K562 (cell line): ENCODE results near the gene CPSF2. TPM values are rescaled to one million over a fixed set of nuclear protein-coding genes. Genes with fewer than 3 reads are reported as not detected.

Experiments
- ADNP ChIP-seq: fragments of 200-800 bp; sonication (Bioruptor generic); IDR thresholded peaks from 2 replicates; pipeline ENCODE4 v1.6.1; 2016; ENCODE audit warnings: missing genetic modification characterization, missing compliant biosample characterization
- CHCHD3 ChIP-seq: fragments of 250-450 bp; sonication (Bioruptor Pico); IDR thresholded peaks from 2 replicates; pipeline ENCODE4 v2.1.2; 2022; ENCODE audit warnings: mild to moderate bottlenecking
- CTCFL ChIP-seq: IDR thresholded peaks from 2 replicates; pipeline ENCODE4 v1.6.1; 2011; ENCODE audit warnings: borderline replicate concordance, low read depth, mild to moderate bottlenecking, moderate library complexity, low read length; ENCODE audit not compliant: insufficient read depth, poor library complexity, severe bottlenecking
- FOXJ3 ChIP-seq: sonication (generic); formaldehyde crosslinking; IDR thresholded peaks from 2 replicates; pipeline ENCODE4 v1.4.0; 2020; ENCODE audit warnings: mild to moderate bottlenecking, missing genetic modification reagents
- KLF13 ChIP-seq: fragments of 450-650 bp; IDR thresholded peaks from 2 replicates; pipeline ENCODE4 v1.6.1; 2016; ENCODE audit warnings: missing genetic modification characterization, low read depth, mild to moderate bottlenecking, missing compliant biosample characterization, moderate library complexity, borderline replicate concordance
- MEIS2 ChIP-seq: fragments of 450-650 bp; IDR thresholded peaks from 2 replicates; pipeline ENCODE4 v1.6.1; 2014; ENCODE audit warnings: mild to moderate bottlenecking; ENCODE audit not compliant: partially characterized antibody
- NEUROD1 ChIP-seq: fragments of 150-350 bp; IDR thresholded peaks from 2 replicates; pipeline ENCODE4 v1.6.1; 2014; ENCODE audit warnings: borderline replicate concordance, low read length, low read depth; ENCODE audit not compliant: partially characterized antibody
- SMARCA4 ChIP-seq: fragments of 450-650 bp; IDR thresholded peaks from 2 replicates; pipeline ENCODE4 v1.6.1; 2016
- SMC3 ChIP-seq: conservative IDR thresholded peaks from 2 replicates; pipeline ENCODE4 v1.6.1; 2011; ENCODE audit warnings: low read depth, low read length, improper control_type of control experiment; ENCODE audit not compliant: insufficient read depth
- SNAPC5 ChIP-seq: fragments of 250-450 bp; sonication (Bioruptor Pico); IDR thresholded peaks from 2 replicates; pipeline ENCODE4 v1.8.0; 2021; ENCODE audit warnings: moderate library complexity, mild to moderate bottlenecking, inconsistent platforms
- USF2 ChIP-seq: sonication (generic); formaldehyde crosslinking; IDR thresholded peaks from 2 replicates; pipeline ENCODE4 v1.5.0; 2020; ENCODE audit warnings: missing genetic modification reagents
- ZNF12 ChIP-seq: sonication (generic); formaldehyde crosslinking; IDR thresholded peaks from 2 replicates; pipeline ENCODE4 v1.4.0; 2020; ENCODE audit warnings: mild to moderate bottlenecking, missing genetic modification reagents
- ZNF407 ChIP-seq: fragments of 450-650 bp; IDR thresholded peaks from 2 replicates; pipeline ENCODE4 v1.6.1; 2016; ENCODE audit warnings: low read depth
- ZNF583 ChIP-seq: fragments of 250-450 bp; sonication (Bioruptor Pico); IDR thresholded peaks from 2 replicates; pipeline ENCODE4 v1.4.0; 2020
- ZNF699 ChIP-seq: fragments of 250-450 bp; sonication (Bioruptor Pico); IDR thresholded peaks from 2 replicates; pipeline ENCODE4 v1.8.0; 2021; ENCODE audit warnings: mild to moderate bottlenecking, moderate library complexity; ENCODE audit not compliant: insufficient replicate concordance
- polyA plus RNA-seq, 8 experiments: library from polyadenylated mRNA; depleted of rRNA in 4 of 8; stranded (reverse) in 5 of 8; unstranded in 3 of 8; fragments of >200 nt; fragmentation: Nextera tagmentation in 2 of 8; fragmentation: Illumina TruSeq in 1 of 8; extraction: Ambion mirVana in 2 of 8; extraction: Trizol in 1 of 8; gene quantifications; 2 replicates each; pipeline versions ENCODE4 v1.2.1 to v1.2.3, GENCODE V29; 2011 to 2014; ENCODE audit warnings: inconsistent platforms in 1 of 8, missing spikeins in 1 of 8
- total RNA-seq, 7 experiments: library from RNA; depleted of rRNA in 6 of 7; stranded (reverse); fragments of >200 nt in 6 of 7; fragmentation: Illumina TruSeq in 2 of 7; extraction: Trizol in 2 of 7; gene quantifications; 2 replicates each; pipeline versions ENCODE4 v1.2.1 to v1.2.3, GENCODE V29; 2011 to 2021; ENCODE audit warnings: low replicate concordance in 1 of 7

The CPSF2 gene
- total and polyA plus RNA-seq, 9 of the 15 experiments (the other 6 are each of a cell fraction or from before 2014, with no cell fraction given), result 20.8 to 71.3 (median 49.0) TPM

DNA sequence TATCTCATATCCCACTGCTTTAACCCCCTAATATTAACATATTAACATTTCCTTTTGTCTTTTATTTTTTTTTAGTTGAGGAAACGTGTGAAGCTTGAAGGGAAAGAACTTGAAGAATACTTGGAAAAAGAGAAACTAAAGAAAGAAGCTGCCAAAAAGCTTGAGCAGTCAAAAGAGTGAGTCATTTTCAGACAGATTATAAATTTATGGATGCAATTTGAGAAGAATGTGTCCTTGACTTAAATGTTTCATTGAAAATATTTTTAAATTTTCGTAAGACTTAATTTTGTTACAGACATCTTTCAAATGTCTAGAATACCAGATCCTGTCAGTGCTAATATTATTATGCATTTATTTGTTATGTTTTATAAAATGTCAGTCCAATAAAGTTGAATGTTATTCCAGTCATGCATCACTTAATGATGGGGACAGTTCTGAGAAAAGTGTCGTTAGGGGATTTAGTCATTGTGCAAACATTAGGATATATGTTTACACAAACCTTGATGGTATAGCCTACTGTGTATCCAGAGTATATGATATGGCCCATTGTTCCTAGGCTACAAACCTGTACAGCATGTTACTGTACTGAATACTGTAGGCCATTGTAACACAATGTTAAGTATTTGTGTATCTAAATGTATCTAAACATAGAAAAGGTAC lies 32.6 kb downstream of the CPSF2 start (continued):
- no peak for TF ChIP-seq ZNF407
- 0 out of 2 replicates have a peak, but pooled peaks have one; percentile 14 for TF ChIP-seq SMARCA4
- TF ChIP-seq SMC3, result no peak
- no peak for TF ChIP-seq KLF13 (tag)
- no peak for TF ChIP-seq USF2 (CRISPR knock-in tag)
- no peak for TF ChIP-seq CTCFL
- no peak for TF ChIP-seq ZNF699 (CRISPR knock-in tag)
- TF ChIP-seq SNAPC5 (CRISPR knock-in tag), result no peak
- no peak for TF ChIP-seq CHCHD3 (CRISPR knock-in tag)
- no peak for TF ChIP-seq ZNF12
- no peak for TF ChIP-seq NEUROD1
- no peak for TF ChIP-seq ZNF583 (CRISPR knock-in tag)
- TF ChIP-seq FOXJ3 (CRISPR knock-in tag), result no peak
- no peak for TF ChIP-seq ADNP (tag)
- TF ChIP-seq MEIS2, result peak; percentile 47
